ENCODE measurements around the gene GRK5.

Gene GRK5

DNA sequence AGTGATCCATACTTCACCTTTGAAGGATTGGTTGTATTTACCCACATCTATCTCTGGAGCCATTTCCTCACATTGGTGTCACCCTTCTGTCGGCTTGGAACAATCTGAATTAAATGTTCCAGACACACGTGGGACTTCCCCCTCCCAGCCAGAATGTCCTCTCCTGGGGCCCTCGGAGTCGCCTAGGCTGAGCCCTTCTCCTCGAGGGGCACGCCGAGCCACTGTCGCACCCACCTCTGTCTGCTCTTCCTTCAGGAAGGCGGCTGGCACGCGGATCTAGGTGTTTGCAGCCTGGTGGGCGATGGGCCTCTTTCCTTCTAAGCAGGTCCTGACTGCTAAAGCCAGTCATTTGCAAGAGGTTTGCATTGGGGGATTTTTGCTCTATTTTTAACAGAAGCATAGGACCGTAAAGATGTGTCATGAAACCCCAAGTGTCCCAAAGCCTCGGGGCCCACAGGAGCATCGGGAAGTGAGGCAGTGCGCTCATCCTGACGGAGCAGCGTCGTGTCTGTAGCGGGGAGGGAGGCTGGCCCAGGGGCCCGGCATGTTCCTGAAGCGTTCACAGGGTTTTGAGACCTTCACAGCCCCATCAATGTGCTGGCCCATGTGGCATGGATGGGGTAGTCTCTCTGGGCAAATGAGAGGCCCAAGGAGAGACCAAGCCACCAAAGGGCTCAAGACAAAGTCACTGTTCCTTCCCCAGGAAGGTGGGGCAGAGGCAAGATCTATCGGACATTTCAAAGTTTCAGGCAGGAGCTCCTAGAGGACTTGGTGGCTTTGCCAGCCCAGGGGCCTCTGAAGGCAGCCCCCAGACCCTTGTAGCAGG lies 248.5 kb downstream of the GRK5 start:
- CTCF ChIA-PET, result interaction anchor here (1.4 to 1.9 kb wide), 3 partner anchors 10 to 256 kb away, joined by 3 to 7 read pairs (median 5); no protein-coding TSS in a partner anchor
- DNase-seq (ENCODE audit: extremely low spot score), result no peak
- POLR2A ChIA-PET, result no interaction called here
- no peak for TF ChIP-seq CTBP1 (IDR thresholded peaks at IDR 0.05; ENCODE audit: borderline replicate concordance)
- TF ChIP-seq NFRKB (IDR thresholded peaks at IDR 0.05), result no peak
- TF ChIP-seq ELF4 (IDR thresholded peaks at IDR 0.05), result no peak
- TF ChIP-seq, protein P1, sequence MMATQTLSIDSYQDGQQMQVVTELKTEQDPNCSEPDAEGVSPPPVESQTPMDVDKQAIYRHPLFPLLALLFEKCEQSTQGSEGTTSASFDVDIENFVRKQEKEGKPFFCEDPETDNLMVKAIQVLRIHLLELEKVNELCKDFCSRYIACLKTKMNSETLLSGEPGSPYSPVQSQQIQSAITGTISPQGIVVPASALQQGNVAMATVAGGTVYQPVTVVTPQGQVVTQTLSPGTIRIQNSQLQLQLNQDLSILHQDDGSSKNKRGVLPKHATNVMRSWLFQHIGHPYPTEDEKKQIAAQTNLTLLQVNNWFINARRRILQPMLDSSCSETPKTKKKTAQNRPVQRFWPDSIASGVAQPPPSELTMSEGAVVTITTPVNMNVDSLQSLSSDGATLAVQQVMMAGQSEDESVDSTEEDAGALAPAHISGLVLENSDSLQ (IDR thresholded peaks at IDR 0.05), result no peak
- no peak for TF ChIP-seq ARNT (IDR thresholded peaks at IDR 0.05)
- no peak for TF ChIP-seq BHLHE40 (IDR thresholded peaks at IDR 0.05; ENCODE audit: borderline replicate concordance)
- no peak for TF ChIP-seq L3MBTL2 (conservative IDR thresholded peaks at IDR 0.05)
- no peak for TF ChIP-seq FOXM1 (IDR thresholded peaks at IDR 0.05; ENCODE audit: borderline replicate concordance)
- no peak for TF ChIP-seq SP1 (IDR thresholded peaks at IDR 0.05)

DNA sequence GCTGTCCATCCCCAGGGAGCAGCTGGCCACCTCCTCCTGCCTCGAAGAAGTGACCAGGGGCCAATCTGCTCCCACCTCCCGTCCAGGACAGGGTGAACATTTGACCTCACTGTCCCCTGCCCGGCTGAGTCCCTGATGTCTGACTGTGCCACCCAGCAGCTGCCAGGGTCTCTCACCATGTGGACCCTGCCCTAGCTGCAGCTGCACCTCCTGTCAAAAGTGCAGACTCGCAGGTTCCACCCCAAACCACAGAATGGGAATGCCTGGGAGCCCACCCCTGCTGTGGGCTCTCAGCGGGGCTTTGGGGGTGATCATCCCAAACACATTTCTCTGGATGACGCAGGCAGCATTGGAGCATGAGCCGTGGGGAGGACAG lies 249.1 kb downstream of the GRK5 start:
- CTCF ChIA-PET, result interaction anchor here (1.4 to 1.9 kb wide), 3 partner anchors 11 to 257 kb away, joined by 3 to 7 read pairs (median 5); no protein-coding TSS in a partner anchor
- no peak for TF ChIP-seq FOXM1 (IDR thresholded peaks at IDR 0.05; ENCODE audit: borderline replicate concordance)
- TF ChIP-seq, protein P1 (IDR thresholded peaks at IDR 0.05), result no peak
- TF ChIP-seq LEF1 (IDR thresholded peaks at IDR 0.05; ENCODE audit: borderline replicate concordance), result no peak
- TF ChIP-seq FOXK2 (IDR thresholded peaks at IDR 0.05), result no peak
- TF ChIP-seq SUZ12 (IDR thresholded peaks at IDR 0.05), result no peak
- TF ChIP-seq ELF4 (IDR thresholded peaks at IDR 0.05), result no peak
- TF ChIP-seq BHLHE40 (IDR thresholded peaks at IDR 0.05; ENCODE audit: borderline replicate concordance), result no peak
- POLR2A ChIA-PET, result no interaction called here
- DNase-seq (ENCODE audit: extremely low spot score), result no peak

DNA sequence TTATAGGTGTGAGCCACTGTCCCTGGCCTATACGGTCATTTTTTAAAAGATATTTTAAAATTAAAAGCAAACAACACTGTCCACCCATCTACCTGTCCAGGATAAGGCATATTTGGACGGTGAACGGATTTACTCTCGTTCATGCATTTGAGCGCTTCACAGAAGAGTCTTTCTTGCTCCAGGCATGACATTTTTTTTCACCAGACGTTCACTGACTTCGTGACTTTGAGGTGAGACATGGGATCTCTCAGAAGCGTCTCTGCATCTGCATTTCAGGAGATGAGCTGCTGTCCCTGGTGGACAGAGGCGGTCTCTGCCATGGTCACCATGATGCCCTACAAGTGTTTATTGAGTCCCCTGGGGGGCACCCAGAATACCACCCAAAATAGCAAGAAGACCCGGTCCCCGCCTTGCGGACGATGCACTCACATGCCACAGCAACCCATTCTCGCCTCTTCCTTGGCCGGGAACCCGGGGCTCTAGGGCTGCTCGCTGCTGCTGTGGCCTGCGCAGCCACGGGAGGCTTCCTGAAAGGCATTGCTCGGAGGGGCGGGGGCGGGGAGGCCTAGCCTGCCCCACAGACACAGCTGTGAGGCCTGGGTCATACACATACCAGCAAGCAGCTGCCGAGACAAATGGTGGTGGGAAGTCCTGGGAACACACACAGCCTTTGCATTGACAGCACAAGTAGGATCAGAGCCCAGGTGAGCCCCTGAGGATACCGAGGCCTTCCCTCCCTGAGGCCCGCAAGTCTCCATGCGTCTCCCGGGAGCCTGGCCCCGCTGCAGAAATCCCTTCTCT lies 250.8 kb downstream of the GRK5 start:
- CTCF ChIA-PET, result interaction anchor here (1.4 to 1.9 kb wide), 2 partner anchors 13 to 259 kb away, joined by 5 to 7 read pairs; no protein-coding TSS in a partner anchor
- TF ChIP-seq FOXK2 (IDR thresholded peaks at IDR 0.05), result no peak
- TF ChIP-seq ARNT (IDR thresholded peaks at IDR 0.05), result no peak
- no peak for TF ChIP-seq SUZ12 (IDR thresholded peaks at IDR 0.05)
- no peak for TF ChIP-seq SP1 (IDR thresholded peaks at IDR 0.05)
- TF ChIP-seq BHLHE40 (IDR thresholded peaks at IDR 0.05; ENCODE audit: borderline replicate concordance), result no peak
- TF ChIP-seq HDGF (IDR thresholded peaks at IDR 0.05; ENCODE audit: borderline replicate concordance), result no peak
- no peak for TF ChIP-seq CTBP1 (IDR thresholded peaks at IDR 0.05; ENCODE audit: borderline replicate concordance)
- no peak for TF ChIP-seq ELF4 (IDR thresholded peaks at IDR 0.05)
- TF ChIP-seq, protein P1 (IDR thresholded peaks at IDR 0.05), result no peak
- no peak for TF ChIP-seq LEF1 (IDR thresholded peaks at IDR 0.05; ENCODE audit: borderline replicate concordance)
- no peak for TF ChIP-seq L3MBTL2 (conservative IDR thresholded peaks at IDR 0.05)
- POLR2A ChIA-PET, result interaction anchor here (0.7 kb wide), 1 partner anchor 257 kb away, joined by 3 read pairs; no protein-coding TSS in a partner anchor
- no peak for DNase-seq (ENCODE audit: extremely low spot score)

DNA sequence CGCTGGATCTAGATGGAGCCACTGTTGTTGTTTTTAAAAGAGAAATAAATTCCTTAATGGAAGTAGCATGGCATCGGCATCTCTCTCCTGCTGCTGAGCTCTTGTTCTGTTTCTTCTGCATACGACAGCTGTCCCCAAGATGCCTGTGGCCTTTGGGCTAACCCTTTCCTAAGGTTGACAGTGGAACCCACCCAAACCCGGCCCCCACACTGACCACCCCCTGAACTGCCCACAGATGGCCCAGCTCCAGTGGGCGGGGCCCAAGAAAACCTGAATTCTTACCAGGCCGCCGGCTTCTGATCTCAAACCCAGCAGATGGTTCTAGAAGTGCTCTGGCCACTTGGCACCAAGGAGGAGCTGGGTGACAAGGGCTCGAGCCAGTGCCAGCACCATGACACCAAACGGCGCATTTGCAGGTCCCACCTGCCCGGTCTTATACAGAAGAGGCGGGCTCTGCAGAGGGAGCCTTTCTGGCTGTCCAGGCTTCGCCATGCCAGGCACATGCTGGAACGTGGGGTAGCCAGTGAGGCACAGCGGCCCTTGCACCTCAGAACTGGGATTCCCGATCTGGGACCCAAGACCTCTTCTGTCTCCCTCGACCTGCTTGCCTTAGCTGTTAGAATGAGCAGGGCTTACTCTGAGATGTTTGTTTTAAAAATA lies 252.4 kb downstream of the GRK5 start:
- ChIA-PET POLR2A (interaction anchor here (1.2 kb wide), 1 partner anchor 30 kb away, joined by 3 read pairs; no protein-coding TSS in a partner anchor), CTCF (interaction anchor here (1.4 kb wide), 1 partner anchor 15 kb away, joined by 5 read pairs; no protein-coding TSS in a partner anchor)
- DNase-seq (ENCODE audit: extremely low spot score), result no peak
- TF ChIP-seq TARDBP (IDR thresholded peaks at IDR 0.05) (no peak), NFRKB (IDR thresholded peaks at IDR 0.05) (no peak), L3MBTL2 (conservative IDR thresholded peaks at IDR 0.05) (no peak), ZNF384 (IDR thresholded peaks at IDR 0.05) (no peak), BHLHE40 (IDR thresholded peaks at IDR 0.05; ENCODE audit: borderline replicate concordance) (no peak), ARNT (IDR thresholded peaks at IDR 0.05) (no peak), LEF1 (IDR thresholded peaks at IDR 0.05; ENCODE audit: borderline replicate concordance) (no peak), SP1 (IDR thresholded peaks at IDR 0.05) (no peak), CTBP1 (IDR thresholded peaks at IDR 0.05; ENCODE audit: borderline replicate concordance) (no peak), ELF4 (IDR thresholded peaks at IDR 0.05) (no peak), HDGF (IDR thresholded peaks at IDR 0.05; ENCODE audit: borderline replicate concordance) (no peak), FOXM1 (IDR thresholded peaks at IDR 0.05; ENCODE audit: borderline replicate concordance) (no peak), SUZ12 (IDR thresholded peaks at IDR 0.05) (no peak), FOXK2 (IDR thresholded peaks at IDR 0.05) (no peak), FOXA1 (IDR thresholded peaks at IDR 0.05) (no peak)
- TF ChIP-seq, protein P1 (IDR thresholded peaks at IDR 0.05), result no peak

Data from HEK293T (cell line).